HG02981 (cell line): ENCODE measurements around the gene EXOG.
"Not testable (repeated sequence)": the region's sequence is repeated elsewhere in the genome, so short reads cannot be mapped to it uniquely, and the experiment has no call there.

ENCODE experiments used
- ATAC-seq: cut with Tn5 transposase; IDR thresholded peaks from one replicate; pipeline ENCODE4 v1.9.1; 2021; ENCODE audit warnings: mild to moderate bottlenecking, moderate library complexity; ENCODE audit not compliant: unreplicated experiment

EXOG gene

GRCh38 chr3:38561746-38562466, 65.8 kb downstream of the EXOG start:
- no peak for ATAC-seq

GRCh38 chr3:38562467-38562925, 66.4 kb downstream of the EXOG start:
- ATAC-seq: no peak

DNA sequence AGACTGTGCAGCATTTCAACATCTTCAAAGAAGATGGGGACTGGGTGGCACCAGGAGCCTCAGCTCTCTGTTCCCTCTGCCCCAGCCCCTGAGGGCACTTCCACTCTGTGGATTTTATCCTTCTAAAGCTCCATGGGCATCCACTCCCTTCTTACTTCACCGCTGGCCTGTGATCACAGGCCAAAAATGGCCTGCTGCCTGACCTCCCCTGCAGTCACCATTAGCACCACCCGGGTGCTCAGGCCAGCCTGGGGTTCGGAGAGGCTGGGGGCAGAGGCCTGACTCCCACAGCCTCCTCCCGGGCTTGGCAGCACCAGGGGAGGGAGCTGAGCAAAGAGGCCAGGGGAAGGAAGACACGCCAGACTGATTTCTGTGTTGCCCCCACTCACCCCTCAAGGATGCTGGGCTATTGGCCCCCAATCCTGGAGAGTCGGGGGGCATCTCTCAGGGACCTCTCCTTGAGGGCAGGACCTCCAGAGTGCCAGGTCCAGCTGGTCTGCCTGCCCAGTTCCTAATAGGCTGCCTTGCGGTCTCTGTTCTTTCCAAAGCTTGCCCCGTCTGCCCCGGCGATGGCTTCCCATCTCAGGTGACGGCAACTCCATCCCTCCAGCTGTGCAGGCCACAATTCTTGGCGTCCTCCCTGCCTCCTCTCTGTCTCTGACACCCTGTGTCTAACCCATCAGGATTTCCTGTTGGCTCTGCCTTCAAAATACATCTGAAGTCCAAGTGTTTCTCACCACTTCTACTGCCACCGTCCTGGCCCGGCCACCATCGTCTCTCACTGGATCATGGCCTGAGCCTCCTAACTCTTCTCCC, 67.1 kb downstream of the EXOG start:
- ATAC-seq: no peak

DNA sequence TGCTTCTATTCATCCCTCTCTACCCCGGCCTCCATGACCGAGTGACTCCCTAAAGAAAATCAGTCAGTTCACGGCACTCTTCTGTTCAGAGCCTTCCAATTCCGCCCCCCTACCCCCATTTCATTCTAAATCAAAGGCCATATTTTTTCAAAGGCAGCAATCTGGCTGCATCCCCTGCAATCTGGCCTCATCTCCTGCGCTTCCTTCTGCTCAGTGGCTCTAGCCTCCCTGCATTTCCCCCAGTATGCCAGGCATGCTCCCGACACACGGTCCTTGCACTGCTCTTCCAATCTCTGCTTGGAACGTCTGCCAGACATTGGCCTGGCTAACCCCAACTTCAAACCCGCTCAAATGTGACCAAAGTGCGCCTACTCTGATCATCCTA, 67.7 kb downstream of the EXOG start:
- no peak for ATAC-seq

- ATAC-seq: no peak
These were observed 68.6 kb downstream of the EXOG start for GRCh38 chr3:38564631-38565338.

DNA sequence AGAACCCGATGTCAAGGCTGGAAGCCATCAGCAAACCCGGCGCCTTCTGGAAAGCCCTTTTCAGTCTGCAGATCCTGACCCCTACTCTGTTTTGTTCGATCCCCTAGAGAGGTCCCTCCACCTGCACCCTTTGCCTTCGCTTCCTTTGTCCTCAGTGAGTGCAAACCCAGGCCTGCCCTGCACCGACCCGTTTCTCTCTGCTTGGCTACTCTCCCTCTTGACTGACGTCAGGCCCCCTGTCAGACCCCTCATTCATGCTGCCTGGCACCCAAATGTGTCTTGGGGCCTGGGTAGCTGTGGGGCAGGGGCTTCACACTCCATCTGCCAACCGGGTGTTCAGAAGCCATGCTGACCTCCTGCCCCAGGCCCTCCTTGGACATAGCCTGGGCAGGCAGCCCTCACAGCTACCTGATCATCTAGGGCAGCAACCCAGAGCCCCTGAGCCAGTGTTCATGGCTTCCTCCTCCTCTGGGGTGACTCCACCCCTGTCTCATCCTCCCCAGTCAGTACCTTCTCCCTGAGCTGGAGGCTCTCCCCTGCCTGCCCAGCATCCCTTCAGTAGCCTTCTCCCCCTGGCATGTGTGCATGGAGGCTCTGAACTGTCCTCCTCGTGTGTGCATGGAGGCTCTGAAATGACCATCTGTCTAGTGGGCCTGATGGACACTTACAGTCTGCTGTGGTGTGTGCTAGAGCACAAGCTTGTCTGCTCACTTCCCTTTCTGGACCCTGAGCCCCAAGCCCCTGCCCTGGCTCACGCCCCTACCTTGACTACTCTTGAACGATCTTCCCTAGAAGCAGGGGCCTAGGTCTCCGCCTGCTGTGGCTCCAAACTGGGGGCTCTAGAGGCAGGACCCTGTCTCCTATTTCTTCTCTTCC, 69.4 kb downstream of the EXOG start:
- ATAC-seq: no peak

- ATAC-seq: no peak
These were observed 70.0 kb downstream of the EXOG start for GRCh38 chr3:38566215-38566528.

DNA sequence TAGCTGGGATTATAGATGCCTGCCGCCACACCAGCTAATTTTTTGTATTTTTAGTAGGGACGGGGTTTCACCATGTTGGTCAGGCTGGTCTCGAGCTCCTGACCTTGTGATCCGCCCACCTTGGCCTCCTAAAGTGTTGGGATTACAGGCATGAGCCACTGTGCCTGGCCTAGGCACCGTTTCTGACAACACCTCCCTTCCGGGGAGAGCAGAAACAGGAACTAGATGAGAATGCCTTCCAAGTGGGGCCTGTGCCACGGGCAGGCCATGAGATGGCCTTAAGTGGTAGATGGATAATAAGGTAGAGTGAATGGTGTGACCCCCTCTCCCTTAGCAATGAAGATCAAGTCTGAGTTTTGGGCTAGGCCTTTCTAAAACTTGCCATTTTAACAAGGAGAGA, 70.7 kb downstream of the EXOG start:
- not testable (repeated sequence) for ATAC-seq

- ATAC-seq: no peak
These were observed 71.4 kb downstream of the EXOG start for GRCh38 chr3:38567498-38567897.

DNA sequence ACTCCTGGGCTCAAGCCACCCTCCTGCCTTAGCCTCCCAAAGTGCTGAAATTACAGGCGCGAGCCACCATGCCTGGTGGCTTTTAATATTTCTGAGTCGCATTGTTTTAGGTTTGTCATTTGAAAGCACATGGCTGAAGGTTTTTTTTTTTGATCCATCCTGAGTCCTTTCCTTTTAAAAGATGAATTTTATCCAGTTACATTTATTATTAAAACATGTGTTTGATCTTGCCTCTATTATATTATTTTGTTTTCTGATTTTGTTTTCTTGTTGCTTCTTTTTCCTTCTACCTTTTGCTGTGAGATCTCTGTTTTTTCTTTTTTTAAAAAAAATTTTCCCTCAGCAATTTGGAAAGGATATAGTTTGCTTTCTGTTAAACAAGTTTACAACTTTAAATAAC, 77.0 kb downstream of the EXOG start:
- no peak for ATAC-seq

GRCh38 chr3:38573556-38573955, 77.4 kb downstream of the EXOG start:
- ATAC-seq: no peak

DNA sequence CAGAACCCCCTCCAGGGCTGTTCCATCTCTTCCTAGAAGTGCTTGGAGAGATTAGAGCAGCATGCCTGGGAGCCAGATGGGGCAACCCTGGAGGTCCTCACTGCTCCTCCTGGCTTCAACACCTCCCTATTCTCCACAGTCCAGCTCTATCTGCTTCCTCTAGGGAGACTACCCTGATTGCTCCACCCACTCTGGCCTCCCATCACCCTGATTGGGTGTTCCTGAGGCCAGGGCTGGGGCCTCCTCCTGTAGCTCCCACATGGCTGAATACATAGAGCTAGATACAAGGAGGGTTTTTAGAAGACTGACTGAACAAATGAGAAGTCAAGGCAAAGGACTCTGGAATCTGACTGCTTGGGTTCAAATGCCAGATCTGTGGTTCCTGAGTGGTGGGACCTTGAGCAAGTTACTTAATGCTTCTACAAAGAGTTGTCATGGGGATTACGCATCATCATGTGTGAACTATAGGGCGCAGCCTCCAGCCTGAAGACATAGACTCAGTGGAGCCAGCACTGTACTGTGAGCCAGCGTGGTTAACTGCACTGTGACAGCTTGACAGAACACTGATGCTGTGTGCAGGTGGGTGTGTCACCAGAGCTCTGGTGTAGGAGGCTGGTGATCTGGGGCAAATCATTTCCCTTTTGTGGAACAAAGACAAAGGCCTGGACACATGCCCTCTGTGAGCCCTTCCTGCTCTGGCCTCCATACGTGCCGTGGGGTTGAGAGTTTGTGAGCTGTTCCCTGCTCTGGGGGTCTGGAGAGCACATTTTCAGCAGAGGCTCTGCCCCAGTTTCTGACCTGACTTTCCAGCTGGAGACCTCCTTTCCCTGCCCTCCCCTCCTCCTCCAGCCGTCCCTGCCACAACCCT, 78.5 kb downstream of the EXOG start:
- no peak for ATAC-seq

DNA sequence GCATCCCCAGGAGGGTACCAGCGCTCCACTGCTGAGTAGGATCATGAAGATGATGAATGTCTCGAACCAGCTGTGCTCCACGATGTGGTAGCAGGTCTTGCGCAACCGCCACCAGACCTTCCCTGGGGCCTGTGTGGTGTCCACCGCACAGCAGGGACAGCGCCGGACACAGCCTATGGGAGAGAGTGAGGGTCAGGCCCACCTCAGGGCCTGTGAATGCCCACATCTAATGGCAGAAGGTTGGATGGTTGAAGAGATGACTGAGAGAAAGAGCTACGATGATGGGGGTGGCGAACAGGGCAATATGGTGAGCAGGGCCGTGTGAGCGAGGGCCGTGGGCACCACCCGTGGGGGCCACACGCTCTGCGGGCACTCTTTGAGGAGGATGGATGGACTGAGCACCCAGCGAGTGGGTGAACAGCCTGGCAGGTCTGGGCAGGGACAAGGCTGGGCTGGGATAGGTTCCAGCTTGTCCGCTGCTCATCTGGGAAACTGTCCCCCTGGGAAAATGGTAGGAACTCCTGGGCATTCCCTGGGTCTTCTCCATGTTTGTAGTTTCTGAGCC, 79.2 kb downstream of the EXOG start:
- no peak for ATAC-seq
